DMS114 treated with DMSO at 0.1 percent for 48 hours (cell line): ENCODE measurements around the gene TFF1.
"Not testable (repeated sequence)": the region's sequence is repeated elsewhere in the genome, so short reads cannot be mapped to it uniquely, and the experiment has no call there.

Source experiments
- DNase-seq: peaks from one replicate; lab custom pipeline; 2025; ENCODE audit not compliant: unreplicated experiment; lab: John Stamatoyannopoulos, UW

TFF1 gene

GRCh38 chr21:42366292-42367010 lies at the start of gene TFF1:
Gene TFF1, minus strand, starts transcription at chr21:42366535. Its CDS starts 40 bp downstream, at chr21:42366495.
- no peak for DNase-seq

DNA sequence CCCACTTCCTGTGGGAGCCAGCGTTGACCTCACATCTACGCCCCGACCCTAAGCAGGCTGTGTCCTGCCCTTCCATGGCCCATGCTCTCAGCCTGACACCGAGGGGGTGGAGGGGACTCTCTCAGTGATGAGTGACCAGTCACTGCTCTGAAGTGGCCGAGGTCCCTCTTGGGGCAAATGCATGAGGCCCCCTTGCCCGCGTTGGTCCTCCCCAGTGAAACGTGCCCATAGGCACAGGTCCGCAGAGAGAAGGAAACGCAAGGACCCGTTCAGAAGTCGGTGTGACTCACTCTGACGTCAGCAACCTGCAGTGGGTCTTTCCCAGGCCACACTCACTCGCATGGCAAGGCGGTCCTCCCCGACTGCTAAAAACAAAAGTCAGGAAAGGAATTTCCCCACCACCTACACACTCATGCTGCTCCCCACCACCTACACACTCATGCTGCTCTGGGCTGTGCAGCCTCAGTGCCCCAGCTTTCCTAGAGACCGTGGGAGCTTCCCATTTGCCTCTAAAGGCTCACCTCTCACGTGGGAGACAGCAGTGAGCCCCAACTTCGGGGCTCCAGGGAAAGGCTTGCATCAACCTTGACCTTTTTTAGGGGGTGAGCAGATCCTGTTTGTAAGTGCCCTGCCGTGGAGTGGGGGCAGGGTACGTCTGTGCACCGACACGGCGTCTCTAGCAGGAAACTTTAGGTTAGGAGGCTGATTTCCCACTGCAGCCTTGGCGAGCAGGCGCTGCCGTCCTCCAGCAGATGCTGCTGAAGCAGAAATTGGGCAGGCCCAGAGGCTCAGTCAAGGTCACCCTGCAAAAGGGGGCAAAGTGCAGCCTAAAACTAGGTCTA lies 48.8 kb upstream of the TFF1 start:
- DNase-seq: no peak

GRCh38 chr21:42414553-42414927 lies 48.2 kb upstream of the TFF1 start:
- DNase-seq: no peak

DNA sequence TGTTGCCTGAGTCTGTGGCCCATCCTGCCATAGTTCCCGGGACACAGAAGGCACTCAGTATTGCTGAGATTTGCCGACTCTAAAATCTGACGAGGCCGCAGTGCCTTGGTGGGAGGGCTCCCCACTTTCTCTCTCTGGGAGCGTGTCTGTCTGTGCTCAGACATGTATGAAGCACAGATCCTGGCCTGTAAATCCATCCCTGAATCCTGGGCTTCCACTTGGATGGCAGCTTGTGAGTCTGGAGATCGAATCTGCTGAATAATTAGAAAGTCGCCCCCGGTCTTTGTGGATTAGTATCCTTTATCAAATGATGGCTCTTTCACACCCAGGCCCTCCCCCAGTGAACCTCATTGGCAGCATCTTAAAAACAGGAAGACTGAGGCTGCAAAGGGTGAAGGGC lies 47.7 kb upstream of the TFF1 start:
- DNase-seq: no peak

DNA sequence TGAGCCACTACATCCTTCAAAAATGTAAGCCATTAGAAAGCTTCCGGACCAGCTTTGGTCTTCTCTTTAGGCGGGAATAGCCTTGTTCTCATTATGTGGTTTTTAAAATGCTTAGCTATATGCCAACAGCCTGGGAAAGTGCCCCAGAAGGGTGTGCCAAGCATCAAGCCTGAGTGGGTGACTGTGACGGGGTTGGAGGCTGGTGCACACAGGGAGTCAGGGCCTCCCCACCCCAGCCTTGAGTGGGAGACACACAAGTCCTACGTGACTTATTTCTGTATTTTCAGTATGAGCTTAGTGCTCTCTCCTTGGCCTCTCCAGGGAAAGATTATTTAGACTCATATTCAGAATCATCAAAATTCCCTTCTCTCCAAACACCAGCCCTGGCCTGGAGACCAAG lies 47.2 kb upstream of the TFF1 start:
- no peak for DNase-seq

DNA sequence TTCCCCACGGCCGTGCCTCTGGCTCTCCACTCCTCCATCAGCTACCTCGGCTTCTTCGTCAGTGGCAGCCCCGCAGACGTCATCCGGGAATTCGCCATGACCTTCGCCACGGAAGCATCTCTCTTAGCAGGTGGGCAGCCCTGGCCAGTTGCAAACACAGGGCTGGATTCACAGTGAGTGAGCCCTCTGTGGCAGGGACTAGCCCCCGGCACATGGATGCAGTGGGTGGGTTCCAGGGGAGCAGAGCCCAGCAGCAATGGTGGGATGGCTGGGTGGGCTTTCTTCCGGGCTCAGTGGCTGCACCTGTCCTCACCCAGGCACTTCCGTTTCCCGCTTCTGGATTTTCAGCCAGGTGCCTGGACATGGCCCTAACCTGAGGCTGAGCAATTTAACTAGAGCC lies 46.8 kb upstream of the TFF1 start:
- no peak for DNase-seq

DNA sequence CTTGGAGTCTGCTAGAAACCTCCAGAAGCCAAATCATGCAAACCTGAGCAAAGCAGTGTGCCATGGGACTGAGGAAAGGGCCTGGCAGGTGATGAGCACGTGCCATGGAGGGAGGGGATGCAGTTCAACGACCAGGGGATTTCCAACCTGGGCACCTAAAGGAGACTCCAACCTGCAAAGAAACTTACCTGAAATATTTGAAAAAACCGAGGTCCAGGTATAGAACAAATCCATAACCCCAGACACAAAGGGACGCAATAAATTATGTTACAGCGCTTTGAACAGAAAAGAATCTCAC lies 46.2 kb upstream of the TFF1 start:
- DNase-seq: no peak

- DNase-seq: no peak
Observed at GRCh38 chr21:42411891-42412635, 45.7 kb upstream of the TFF1 start.

DNA sequence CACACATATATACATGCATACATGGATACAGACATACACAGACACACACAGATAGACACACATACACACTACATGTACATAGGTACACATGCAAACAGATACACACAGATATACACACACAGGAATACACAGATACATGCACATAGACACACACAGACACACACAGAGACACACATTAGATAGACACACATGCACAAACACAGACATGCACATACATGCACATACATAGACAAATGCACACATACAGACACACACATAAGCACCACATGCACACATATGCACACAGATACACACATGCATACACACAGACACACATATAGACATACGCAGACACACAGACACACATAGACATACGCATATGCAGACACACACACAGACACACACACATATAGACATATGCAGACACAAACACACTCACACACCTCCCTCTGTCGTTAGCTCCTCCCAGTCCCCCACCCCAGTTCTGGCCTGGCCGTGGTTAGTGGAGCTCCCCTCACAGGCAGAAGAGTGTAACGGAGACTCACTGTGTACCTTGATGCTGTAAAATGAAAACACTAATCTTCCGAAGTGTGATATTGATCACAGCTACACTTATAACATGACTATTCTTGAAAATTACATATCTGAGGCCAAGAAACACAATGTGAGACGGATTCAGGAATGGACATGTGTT lies 45.0 kb upstream of the TFF1 start:
- DNase-seq: no peak

DNA sequence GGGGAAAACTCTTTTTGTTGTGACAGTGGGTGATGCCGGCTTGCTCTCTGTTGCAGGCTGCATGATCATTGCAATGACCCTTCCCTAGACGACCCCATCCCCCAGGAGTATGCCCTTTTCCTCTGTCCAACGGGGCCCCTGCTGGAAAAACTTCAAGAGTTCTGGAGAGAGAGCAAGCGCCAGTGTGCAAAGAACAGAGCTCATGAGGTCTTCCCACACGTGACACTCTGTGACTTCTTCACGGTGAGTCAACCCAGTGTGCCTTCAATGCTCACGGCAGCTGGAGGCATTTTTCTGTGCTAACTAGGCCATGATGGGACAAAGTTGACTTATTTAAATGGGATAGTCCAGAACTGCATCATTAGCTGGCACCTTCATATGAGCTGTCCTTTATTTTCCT lies 43.0 kb upstream of the TFF1 start:
- no peak for DNase-seq

DNA sequence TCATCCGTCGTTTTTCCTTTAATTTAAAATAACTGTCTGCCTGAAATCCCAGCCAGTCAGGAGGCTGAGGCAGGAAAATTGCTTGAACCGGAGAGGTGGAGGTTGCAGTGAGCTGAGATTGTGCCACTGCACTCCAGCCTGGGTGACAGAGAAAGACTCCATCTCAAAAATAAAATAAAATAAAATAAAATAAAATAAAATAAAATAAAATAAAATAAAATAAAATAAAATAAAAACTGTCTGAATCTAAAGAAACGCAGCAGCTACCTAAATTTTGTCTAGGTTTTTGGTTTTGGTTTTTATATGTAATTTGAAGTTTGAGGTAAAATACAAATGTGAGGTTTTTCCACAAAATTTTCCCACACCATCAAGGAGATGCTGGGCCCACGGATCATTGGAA lies 42.4 kb upstream of the TFF1 start:
- DNase-seq: not testable (repeated sequence)

- no peak for DNase-seq
Observed at GRCh38 chr21:42407476-42407875, 41.1 kb upstream of the TFF1 start.

- no peak for DNase-seq
Observed at GRCh38 chr21:42406866-42407265, 40.5 kb upstream of the TFF1 start.

DNA sequence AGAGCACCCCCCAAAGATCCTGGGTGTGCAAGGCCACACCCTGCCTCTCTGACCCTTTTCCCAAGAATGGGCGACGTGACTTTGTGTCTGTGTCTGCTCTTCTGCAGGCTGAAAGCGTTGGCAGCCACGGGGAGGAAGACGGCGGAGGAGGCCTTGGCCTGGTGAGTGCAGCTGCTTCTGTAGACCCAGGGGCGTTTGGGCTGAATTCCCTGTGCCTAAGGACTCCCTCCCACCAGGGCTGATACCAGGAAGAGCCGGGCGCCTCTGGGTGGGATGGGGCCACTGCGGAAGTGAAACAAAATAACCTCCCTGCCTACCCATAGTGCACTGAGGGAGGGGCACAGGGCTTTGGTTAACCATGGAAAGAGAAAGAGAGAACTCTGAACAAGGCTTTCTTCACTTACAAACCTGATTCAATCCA lies 39.9 kb upstream of the TFF1 start:
- no peak for DNase-seq

DNA sequence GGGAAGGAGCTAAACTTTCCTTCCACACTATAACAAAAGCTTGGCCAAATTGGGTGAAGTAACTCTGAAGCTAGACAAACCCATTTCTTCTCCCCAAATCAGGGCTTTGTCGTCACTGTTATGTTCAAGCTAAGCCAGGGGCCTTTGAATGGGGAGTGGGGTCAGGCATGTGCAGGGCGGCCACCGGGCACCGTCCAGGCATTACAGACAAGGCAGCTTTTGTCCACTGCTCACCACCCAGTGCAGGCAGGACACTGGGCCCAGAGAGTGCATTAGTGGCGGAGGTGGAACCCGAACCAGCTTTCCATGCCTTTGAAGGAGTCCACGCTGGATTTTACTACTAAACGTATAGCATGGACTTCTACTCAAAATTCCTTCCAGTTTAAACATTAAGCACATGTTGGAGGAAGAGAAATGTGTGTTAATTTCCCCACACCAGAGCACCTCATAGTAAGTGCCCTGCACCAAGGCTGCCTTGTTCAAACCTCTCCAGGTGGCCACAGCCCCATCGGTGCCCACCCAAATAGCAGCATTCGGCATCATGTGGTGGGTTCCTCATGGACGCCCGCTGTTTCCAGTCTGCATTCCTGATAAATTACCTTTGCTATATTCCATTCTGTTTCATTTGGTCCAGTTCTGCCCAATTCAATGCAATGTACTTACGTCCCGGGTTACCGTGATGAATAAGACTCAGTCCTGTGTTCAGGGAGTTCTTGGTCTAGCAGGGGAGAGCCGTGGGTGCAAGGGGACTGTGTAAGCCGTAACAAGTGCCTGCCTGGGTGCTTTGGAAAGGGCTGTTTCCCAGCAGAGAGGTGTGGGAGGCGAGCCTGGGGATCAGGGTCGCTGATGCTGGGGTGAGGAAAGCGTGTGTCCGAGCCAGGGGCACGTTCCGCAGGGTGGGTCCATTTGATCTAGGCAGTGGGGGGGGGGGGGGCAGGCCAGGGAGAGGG lies 39.0 kb upstream of the TFF1 start:
- DNase-seq: no peak

DNA sequence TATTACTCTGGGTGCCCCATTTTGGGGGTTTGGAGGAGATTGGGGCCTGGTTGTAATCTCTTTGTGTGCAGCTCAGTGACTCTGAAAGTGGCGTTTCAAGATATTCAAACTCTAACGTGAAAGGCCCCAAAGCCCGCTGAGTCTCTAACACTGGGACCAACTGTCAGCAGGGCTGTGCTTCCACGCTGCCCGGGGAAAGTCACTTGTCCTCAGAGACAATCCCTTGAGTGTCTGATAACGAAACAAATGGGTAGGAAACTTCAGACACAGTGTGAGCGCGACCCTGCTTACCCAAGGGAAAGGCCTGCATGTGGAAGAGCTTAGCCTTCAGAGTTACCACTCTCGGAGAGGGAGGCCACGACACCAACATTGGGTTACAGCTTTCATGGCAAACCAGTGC lies 38.2 kb upstream of the TFF1 start:
- DNase-seq: no peak

DNA sequence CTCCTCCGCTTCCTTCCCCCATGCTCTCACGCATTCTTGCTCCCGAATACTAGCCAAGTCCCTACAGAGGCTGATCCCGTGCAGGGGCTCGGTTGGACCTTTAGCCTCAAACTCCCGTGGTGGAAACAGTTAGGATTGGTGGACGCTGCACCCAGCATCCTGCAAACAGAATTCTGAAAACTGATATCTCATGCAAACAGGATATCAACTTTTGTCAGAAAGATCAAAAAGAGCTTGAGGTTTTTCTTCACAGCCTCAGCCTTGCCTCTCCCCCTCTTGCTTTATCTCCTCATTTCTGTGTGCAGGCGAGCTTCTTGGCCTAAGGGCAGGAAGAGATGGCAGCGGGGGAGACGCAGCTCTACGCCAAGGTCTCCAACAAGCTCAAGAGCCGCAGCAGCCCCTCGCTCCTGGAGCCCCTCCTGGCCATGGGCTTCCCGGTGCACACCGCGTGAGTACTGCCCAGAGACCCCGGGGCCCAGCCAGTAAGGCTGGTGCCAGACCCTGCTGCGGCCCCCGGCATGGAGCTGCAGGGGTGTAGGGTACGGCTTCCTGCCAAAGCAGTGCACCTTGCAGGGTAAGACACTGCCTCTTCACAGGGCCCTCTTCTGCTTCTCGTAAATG lies 37.4 kb upstream of the TFF1 start, which contains the start of gene UBASH3A:
UBASH3A (plus strand) TSS at position 292 of the 621 bp plus-strand sequence; CDS start at position 336, 44 bp downstream.
- no peak for DNase-seq

- no peak for DNase-seq
Observed at GRCh38 chr21:42401820-42402251, 35.5 kb upstream of the TFF1 start.

DNA sequence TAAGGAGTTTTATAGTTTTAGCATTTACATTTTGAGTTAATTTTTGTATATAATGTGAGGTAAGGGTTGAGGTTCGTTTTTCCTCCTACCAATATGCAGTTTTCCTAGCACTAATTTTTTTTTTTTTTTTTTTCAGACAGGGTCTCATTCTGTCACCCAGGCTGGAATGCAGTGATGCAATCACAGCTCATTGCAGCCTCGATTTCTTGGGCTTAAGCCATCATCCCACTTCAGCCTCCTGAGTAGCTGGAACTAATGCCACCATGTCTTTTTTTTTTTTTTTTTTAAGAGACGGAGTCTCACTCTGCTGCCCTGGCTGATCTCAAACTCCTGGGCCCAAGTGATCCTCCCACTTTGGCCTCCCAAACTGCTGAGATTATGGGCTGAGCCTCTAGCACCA lies 34.8 kb upstream of the TFF1 start:
- no peak for DNase-seq

GRCh38 chr21:42400525-42400924 lies 34.2 kb upstream of the TFF1 start:
- no peak for DNase-seq
